Glutamatergic neuron (in vitro differentiated cells): ENCODE results near the gene GSAP. TPM values are rescaled to one million over a fixed set of nuclear protein-coding genes. Genes with fewer than 3 reads are reported as not detected.
"Not testable (repeated sequence)": the region's sequence is repeated elsewhere in the genome, so short reads cannot be mapped to it uniquely, and the experiment has no call there.

Source experiments
- DNase-seq: peaks from one replicate; pipeline ENCODE4 v3.0.0; 2022
- H3K27ac Mint-ChIP-seq: one replicate; pipeline ENCODE4 v1.8.0; 2020; ENCODE audit warnings: mild to moderate bottlenecking, mixed read lengths, inconsistent platforms; ENCODE audit not compliant: unreplicated experiment
- H3K27me3 Mint-ChIP-seq: one replicate; pipeline ENCODE4 v1.8.0; 2020; ENCODE audit warnings: mild to moderate bottlenecking, moderate library complexity, mixed read lengths, inconsistent platforms; ENCODE audit not compliant: unreplicated experiment
- H3K36me3 Mint-ChIP-seq: one replicate; pipeline ENCODE4 v1.8.0; 2020; ENCODE audit warnings: mild to moderate bottlenecking, mixed read lengths, inconsistent platforms; ENCODE audit not compliant: unreplicated experiment
- H3K4me1 Mint-ChIP-seq: one replicate; pipeline ENCODE4 v1.8.0; 2020; ENCODE audit warnings: mild to moderate bottlenecking, low read depth, mixed read lengths, inconsistent platforms; ENCODE audit not compliant: unreplicated experiment
- H3K4me3 Mint-ChIP-seq: one replicate; pipeline ENCODE4 v1.8.0; 2020; ENCODE audit warnings: mild to moderate bottlenecking, mixed read lengths, inconsistent platforms; ENCODE audit not compliant: unreplicated experiment
- H3K9me3 Mint-ChIP-seq: one replicate; pipeline ENCODE4 v1.8.0; 2020; ENCODE audit warnings: mild to moderate bottlenecking, moderate library complexity, mixed read lengths, inconsistent platforms; ENCODE audit not compliant: unreplicated experiment
- CTCF ChIP-seq: fragments of 200-600 bp; sonication (generic); IDR thresholded peaks from one replicate; pipeline ENCODE4 v1.5.0; 2021; ENCODE audit not compliant: partially characterized antibody, unreplicated experiment
- long read RNA-seq: library from polyadenylated mRNA; unstranded; transcript quantifications from one replicate; pipeline ENCODE4 v2.0.0, GENCODE V29; 2020; ENCODE audit not compliant: unreplicated experiment
- total RNA-seq: library from RNA; stranded (reverse); fragmentation: NEBNext Ultra II Directional; extraction: Animal tissue kit (Norgen Biotek cat#: 25700); gene quantifications from one replicate; pipeline ENCODE4 v1.2.1, GENCODE V29; 2021; ENCODE audit not compliant: unreplicated experiment

The GSAP gene, protein sequence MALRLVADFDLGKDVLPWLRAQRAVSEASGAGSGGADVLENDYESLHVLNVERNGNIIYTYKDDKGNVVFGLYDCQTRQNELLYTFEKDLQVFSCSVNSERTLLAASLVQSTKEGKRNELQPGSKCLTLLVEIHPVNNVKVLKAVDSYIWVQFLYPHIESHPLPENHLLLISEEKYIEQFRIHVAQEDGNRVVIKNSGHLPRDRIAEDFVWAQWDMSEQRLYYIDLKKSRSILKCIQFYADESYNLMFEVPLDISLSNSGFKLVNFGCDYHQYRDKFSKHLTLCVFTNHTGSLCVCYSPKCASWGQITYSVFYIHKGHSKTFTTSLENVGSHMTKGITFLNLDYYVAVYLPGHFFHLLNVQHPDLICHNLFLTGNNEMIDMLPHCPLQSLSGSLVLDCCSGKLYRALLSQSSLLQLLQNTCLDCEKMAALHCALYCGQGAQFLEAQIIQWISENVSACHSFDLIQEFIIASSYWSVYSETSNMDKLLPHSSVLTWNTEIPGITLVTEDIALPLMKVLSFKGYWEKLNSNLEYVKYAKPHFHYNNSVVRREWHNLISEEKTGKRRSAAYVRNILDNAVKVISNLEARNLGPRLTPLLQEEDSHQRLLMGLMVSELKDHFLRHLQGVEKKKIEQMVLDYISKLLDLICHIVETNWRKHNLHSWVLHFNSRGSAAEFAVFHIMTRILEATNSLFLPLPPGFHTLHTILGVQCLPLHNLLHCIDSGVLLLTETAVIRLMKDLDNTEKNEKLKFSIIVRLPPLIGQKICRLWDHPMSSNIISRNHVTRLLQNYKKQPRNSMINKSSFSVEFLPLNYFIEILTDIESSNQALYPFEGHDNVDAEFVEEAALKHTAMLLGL
- total RNA-seq, result 0.76 TPM
- long read RNA-seq, result 0 reads

- Mint-ChIP-seq H3K9me3 (no peaks in the 10 kb centered on the region), H3K27ac (no peak within 1 kb of the TSS), H3K27me3 (peaks cover 2% of the 10 kb centered on the region), H3K4me3 (peak within 1 kb of the TSS; percentile 78), H3K4me1 (no peaks in the 10 kb centered on the region), H3K36me3 (no peaks in the 10 kb centered on the region)
- DNase-seq, result peak; percentile 47
- TF ChIP-seq CTCF, result no peak
These were observed at the start of gene GSAP for GRCh38 chr7:77415823-77416620. Gene GSAP (minus strand): TSS chr7:77416349. CDS start chr7:77416321, 28 bp downstream.

DNA sequence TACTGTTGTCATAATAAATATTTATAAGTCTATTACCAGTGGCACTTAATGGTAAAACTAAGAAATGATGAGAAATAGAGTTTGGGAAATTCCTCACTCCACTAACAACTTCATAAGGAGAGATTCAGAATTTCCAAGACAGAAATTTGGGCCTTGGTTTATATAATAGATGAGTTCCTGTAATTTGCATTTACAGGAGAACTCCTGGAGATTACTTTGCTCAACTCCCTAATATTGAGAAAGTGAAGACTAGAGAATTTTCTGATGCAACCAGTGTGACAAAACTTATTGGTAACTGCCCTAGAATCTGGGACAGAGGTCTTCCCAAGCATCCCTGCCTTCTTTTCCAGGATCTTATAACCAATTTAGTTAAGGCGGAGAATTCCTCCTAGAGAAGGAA, 49.1 kb upstream of the GSAP start:
- H3K27me3 Mint-ChIP-seq, result no peaks in the 10 kb centered on the region
- no peaks in the 10 kb centered on the region for H3K9me3 Mint-ChIP-seq
- no peak overlapping the region for H3K27ac Mint-ChIP-seq
- DNase-seq, result no peak
- no peak overlapping the region for H3K4me3 Mint-ChIP-seq
- no peaks in the 10 kb centered on the region for H3K4me1 Mint-ChIP-seq
- no peaks in the 10 kb centered on the region for H3K36me3 Mint-ChIP-seq
- no peak for TF ChIP-seq CTCF

GRCh38 chr7:77464589-77464988, 48.4 kb upstream of the GSAP start:
- no peak for TF ChIP-seq CTCF
- H3K9me3 Mint-ChIP-seq, result no peaks in the 10 kb centered on the region
- H3K27ac Mint-ChIP-seq, result no peak overlapping the region
- H3K4me3 Mint-ChIP-seq, result no peak overlapping the region
- H3K36me3 Mint-ChIP-seq, result no peaks in the 10 kb centered on the region
- DNase-seq, result no peak
- H3K4me1 Mint-ChIP-seq, result no peaks in the 10 kb centered on the region
- no peaks in the 10 kb centered on the region for H3K27me3 Mint-ChIP-seq

DNA sequence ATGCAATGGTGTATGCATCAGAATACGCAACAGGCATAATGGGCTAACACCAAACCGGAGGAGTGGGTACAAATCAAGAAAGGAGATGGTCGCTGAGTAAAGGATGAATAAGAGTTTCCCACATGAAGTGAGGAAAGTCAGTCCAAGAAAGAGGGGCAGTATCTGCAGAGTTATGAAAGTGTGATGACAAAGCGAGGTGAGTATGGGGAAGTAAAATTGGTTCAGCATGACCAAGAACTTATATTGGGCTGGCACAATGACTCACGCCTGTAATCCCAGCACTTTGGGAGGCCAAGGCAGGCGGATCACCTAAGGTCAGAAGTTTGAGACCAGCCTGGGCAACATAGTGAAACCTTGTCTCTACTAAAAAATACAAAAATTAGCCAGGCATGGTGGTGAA, 47.5 kb upstream of the GSAP start:
- H3K4me1 Mint-ChIP-seq, H3K4me3 Mint-ChIP-seq, DNase-seq, H3K27ac Mint-ChIP-seq, H3K36me3 Mint-ChIP-seq, H3K9me3 Mint-ChIP-seq, H3K27me3 Mint-ChIP-seq: not testable (repeated sequence)

- H3K27ac Mint-ChIP-seq, result no peak overlapping the region
- no peaks in the 10 kb centered on the region for H3K9me3 Mint-ChIP-seq
These were observed 45.7 kb upstream of the GSAP start for GRCh38 chr7:77461842-77462241.

More at GRCh38 chr7:77461842-77462241, 45.7 kb upstream of the GSAP start:
- DNase-seq, result no peak
- Mint-ChIP-seq H3K36me3 (no peaks in the 10 kb centered on the region), H3K27me3 (no peaks in the 10 kb centered on the region), H3K4me3 (no peak overlapping the region), H3K4me1 (peaks cover 2% of the 10 kb centered on the region)
- TF ChIP-seq CTCF, result no peak
